Astrocyte (in vitro differentiated cells and primary cell): ENCODE results near the gene NKAIN2. TPM values are rescaled to one million over a fixed set of nuclear protein-coding genes. Genes with fewer than 3 reads are reported as not detected.

Experiments
- DNase-seq: peaks from one replicate; pipeline ENCODE4 v3.0.0-alpha.2; 2010; ENCODE audit warnings: low read depth
- FAIRE-seq: peaks from 2 replicates; lab custom pipeline; 2011; peaks lifted over from hg19 to GRCh38; lab: Jason Lieb, UNC
- H2AFZ ChIP-seq: 2 replicates; pipeline ENCODE4 v1.6.0; 2012; ENCODE audit warnings: low read depth, low read length, inconsistent platforms
- H3K27ac ChIP-seq: 2 replicates; pipeline ENCODE4 v1.5.1; 2011; ENCODE audit warnings: low read depth, low read length, inconsistent platforms
- H3K27me3 ChIP-seq: 2 replicates; pipeline ENCODE4 v1.6.0; 2011; ENCODE audit warnings: low read length, inconsistent platforms; ENCODE audit not compliant: insufficient read depth
- H3K36me3 ChIP-seq: 2 replicates; pipeline ENCODE4 v1.5.1; 2011; ENCODE audit warnings: low read length, inconsistent platforms; ENCODE audit not compliant: insufficient read depth
- H3K4me1 ChIP-seq: 2 replicates; pipeline ENCODE4 v1.5.1; 2011; ENCODE audit warnings: low read length, inconsistent platforms; ENCODE audit not compliant: insufficient read depth
- H3K4me2 ChIP-seq: 2 replicates; pipeline ENCODE4 v1.6.0; 2012; ENCODE audit warnings: low read length, inconsistent platforms
- H3K4me3 ChIP-seq: 2 replicates; pipeline ENCODE4 v1.5.1; 2011; ENCODE audit warnings: low read depth, mild to moderate bottlenecking, low read length, inconsistent platforms; ENCODE audit not compliant: insufficient read depth
- H3K79me2 ChIP-seq: 2 replicates; pipeline ENCODE4 v1.6.0; 2012; ENCODE audit warnings: mild to moderate bottlenecking, low read length, inconsistent platforms; ENCODE audit not compliant: insufficient read depth
- H3K9ac ChIP-seq: 2 replicates; pipeline ENCODE4 v1.6.0; 2012; ENCODE audit warnings: mild to moderate bottlenecking, low read length, inconsistent platforms
- H3K9me3 ChIP-seq: 2 replicates; pipeline ENCODE4 v1.5.1; 2012; ENCODE audit warnings: low read depth, mild to moderate bottlenecking, low read length, inconsistent platforms; ENCODE audit not compliant: insufficient read depth
- H4K20me1 ChIP-seq: 2 replicates; pipeline ENCODE4 v1.6.0; 2012; ENCODE audit warnings: low read length, inconsistent platforms; ENCODE audit not compliant: insufficient read depth
- H3K27ac Mint-ChIP-seq: one replicate; pipeline ENCODE4 v1.8.0; 2021; ENCODE audit warnings: mild to moderate bottlenecking, mixed read lengths; ENCODE audit not compliant: unreplicated experiment
- H3K27me3 Mint-ChIP-seq: one replicate; pipeline ENCODE4 v1.8.0; 2021; ENCODE audit warnings: low read depth, mixed read lengths; ENCODE audit not compliant: unreplicated experiment
- H3K36me3 Mint-ChIP-seq: one replicate; pipeline ENCODE4 v1.8.0; 2021; ENCODE audit warnings: low read depth, mixed read lengths; ENCODE audit not compliant: unreplicated experiment
- H3K4me1 Mint-ChIP-seq: one replicate; pipeline ENCODE4 v1.8.0; 2021; ENCODE audit warnings: low read depth, mixed read lengths; ENCODE audit not compliant: unreplicated experiment
- H3K4me3 Mint-ChIP-seq: one replicate; pipeline ENCODE4 v1.8.0; 2021; ENCODE audit warnings: mild to moderate bottlenecking, moderate library complexity, mixed read lengths; ENCODE audit not compliant: unreplicated experiment
- H3K9me3 Mint-ChIP-seq: one replicate; pipeline ENCODE4 v1.8.0; 2021; ENCODE audit warnings: mild to moderate bottlenecking, mixed read lengths; ENCODE audit not compliant: unreplicated experiment
- CTCF ChIP-seq: IDR thresholded peaks from 2 replicates; pipeline ENCODE4 v1.5.1; 2011; ENCODE audit warnings: low read depth, mild to moderate bottlenecking, inconsistent platforms, low read length, moderate library complexity; ENCODE audit not compliant: insufficient read depth
- EZH2 ChIP-seq: IDR thresholded peaks from 2 replicates; pipeline ENCODE4 v1.6.1; 2012; ENCODE audit warnings: mild to moderate bottlenecking, low read length, inconsistent platforms; ENCODE audit not compliant: insufficient read depth
- total RNA-seq: library from RNA; stranded (reverse); gene quantifications from 2 replicates; pipeline ENCODE4 v1.2.1, GENCODE V29; 2021

NKAIN2 gene
- total RNA-seq, 1 donor from 2014 or later = 0.07 TPM

- H3K4me1 ChIP-seq = no peaks in the 10 kb centered on the region
- FAIRE-seq (no peak), DNase-seq (no peak)
- no peak overlapping the region for H3K27ac Mint-ChIP-seq
- H3K4me3 ChIP-seq = no peak overlapping the region
- no peaks in the 10 kb centered on the region for H3K36me3 Mint-ChIP-seq
- H3K27me3 ChIP-seq = no peaks in the 10 kb centered on the region
- no peak overlapping the region for H3K4me2 ChIP-seq
- no peaks in the 10 kb centered on the region for H4K20me1 ChIP-seq
- no peak overlapping the region for H3K9ac ChIP-seq
- no peak overlapping the region for H2AFZ ChIP-seq
- H3K36me3 ChIP-seq = no peaks in the 10 kb centered on the region
- no peaks in the 10 kb centered on the region for H3K27me3 Mint-ChIP-seq
- H3K27ac ChIP-seq = no peak overlapping the region
- H3K9me3 Mint-ChIP-seq = no peaks in the 10 kb centered on the region
- H3K4me3 Mint-ChIP-seq = no peak overlapping the region
- H3K9me3 ChIP-seq = no peaks in the 10 kb centered on the region
- H3K79me2 ChIP-seq = no peaks in the 10 kb centered on the region
- TF ChIP-seq CTCF (no peak), EZH2 (no peak)
- H3K4me1 Mint-ChIP-seq = no peaks in the 10 kb centered on the region
These were observed 224.5 kb downstream of the NKAIN2 start for GRCh38 chr6:124028117-124028516.

GRCh38 chr6:124029567-124029966 lies 225.9 kb downstream of the NKAIN2 start:
- Histone ChIP-seq H3K4me3 (no peak overlapping the region), H3K27ac (no peak overlapping the region), H4K20me1 (no peaks in the 10 kb centered on the region), H3K36me3 (no peaks in the 10 kb centered on the region), H3K27me3 (no peaks in the 10 kb centered on the region), H3K4me1 (no peaks in the 10 kb centered on the region), H2AFZ (no peak overlapping the region), H3K4me2 (no peak overlapping the region), H3K79me2 (no peaks in the 10 kb centered on the region), H3K9me3 (no peaks in the 10 kb centered on the region), H3K9ac (no peak overlapping the region)
- no peaks in the 10 kb centered on the region for H3K36me3 Mint-ChIP-seq
- no peaks in the 10 kb centered on the region for H3K9me3 Mint-ChIP-seq
- DNase-seq (no peak), FAIRE-seq (no peak)
- TF ChIP-seq CTCF (no peak), EZH2 (no peak)
- H3K4me1 Mint-ChIP-seq = no peaks in the 10 kb centered on the region
- no peaks in the 10 kb centered on the region for H3K27me3 Mint-ChIP-seq
- no peak overlapping the region for H3K4me3 Mint-ChIP-seq
- H3K27ac Mint-ChIP-seq = no peak overlapping the region

GRCh38 chr6:124033501-124033900 lies 229.8 kb downstream of the NKAIN2 start:
- Mint-ChIP-seq H3K9me3 (no peaks in the 10 kb centered on the region), H3K27ac (no peak overlapping the region), H3K36me3 (no peaks in the 10 kb centered on the region), H3K27me3 (no peaks in the 10 kb centered on the region), H3K4me1 (no peaks in the 10 kb centered on the region), H3K4me3 (no peak overlapping the region)
- Histone ChIP-seq H3K4me3 (no peak overlapping the region), H4K20me1 (no peaks in the 10 kb centered on the region), H3K9ac (no peak overlapping the region), H2AFZ (no peak overlapping the region), H3K4me1 (no peaks in the 10 kb centered on the region), H3K36me3 (no peaks in the 10 kb centered on the region), H3K27ac (no peak overlapping the region), H3K9me3 (no peaks in the 10 kb centered on the region), H3K27me3 (no peaks in the 10 kb centered on the region), H3K4me2 (no peak overlapping the region), H3K79me2 (no peaks in the 10 kb centered on the region)
- no peak for DNase-seq
- TF ChIP-seq CTCF = no peak
- no peak for TF ChIP-seq EZH2
- FAIRE-seq = no peak
